ENCODE measurements around the gene ZNF184. TPM values are rescaled to one million over a fixed set of nuclear protein-coding genes. Genes with fewer than 3 reads are reported as not detected.

Gene ZNF184
- total and polyA plus RNA-seq, 8 donors: 6.0 to 21.2 (median 16.1) TPM

DNA sequence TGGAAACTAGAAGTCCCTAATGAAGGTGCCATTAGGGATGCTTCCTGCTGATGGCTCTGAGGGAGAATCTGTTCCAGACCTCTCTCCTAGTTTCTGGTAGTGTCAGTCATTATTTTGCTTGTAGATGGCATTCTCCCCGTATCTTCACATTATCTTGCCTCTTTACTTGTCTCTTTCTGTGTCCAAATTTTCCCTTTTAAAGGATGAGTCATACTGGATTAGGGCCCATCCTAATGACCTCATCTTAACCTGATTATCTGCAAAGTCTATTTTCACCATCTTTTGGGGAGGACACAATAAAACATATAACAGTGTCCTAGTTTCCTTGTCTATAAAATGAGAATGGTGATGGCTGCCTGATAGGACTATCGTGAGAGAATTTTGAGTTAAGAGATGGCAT lies 57.0 kb downstream of the ZNF184 start:
- Histone ChIP-seq H3K27me3 (no peaks in the 10 kb centered on the region), H3K9me3 (peaks cover 0 to 5% of the 10 kb centered on the region in 2 donors), H3K36me3 (no peaks in the 10 kb centered on the region), H3K4me3 (no peak overlapping the region), H3K4me1 (no peaks in the 10 kb centered on the region), H3K27ac (no peak overlapping the region)
- no peak for TF ChIP-seq CTCF (IDR thresholded peaks at IDR 0.05)
- DNase-seq (no peak), ATAC-seq (no peak)
- intact Hi-C loops (cut with DNase I): no loop called here

DNA sequence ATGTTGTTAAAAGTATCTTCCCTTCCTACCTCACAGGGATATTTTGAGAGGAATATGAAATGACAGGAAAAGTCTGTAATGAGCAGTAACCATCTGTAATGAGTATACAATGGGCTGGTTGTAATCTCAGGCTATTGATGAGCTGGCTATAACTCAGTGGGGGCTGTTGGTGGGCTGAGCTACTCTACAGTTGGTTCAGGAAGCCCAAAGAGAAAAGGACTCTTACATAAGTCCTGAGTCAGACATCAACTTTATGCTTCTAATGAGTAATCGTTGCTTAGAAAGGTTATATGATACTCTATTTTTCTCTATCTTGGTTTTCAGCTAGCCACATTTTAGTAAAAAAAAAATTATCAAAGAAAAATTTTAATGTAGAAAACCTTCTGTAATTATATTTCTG lies 57.9 kb downstream of the ZNF184 start:
- Histone ChIP-seq H3K27me3 (no peaks in the 10 kb centered on the region), H3K9me3 (peaks cover 0 to 5% of the 10 kb centered on the region in 2 donors), H3K36me3 (no peaks in the 10 kb centered on the region), H3K4me1 (no peaks in the 10 kb centered on the region), H3K4me3 (no peak overlapping the region), H3K27ac (no peak overlapping the region)
- no peak for DNase-seq
- no peak for ATAC-seq
- intact Hi-C loops (cut with DNase I): no loop called here
- no peak for TF ChIP-seq CTCF (IDR thresholded peaks at IDR 0.05)

DNA sequence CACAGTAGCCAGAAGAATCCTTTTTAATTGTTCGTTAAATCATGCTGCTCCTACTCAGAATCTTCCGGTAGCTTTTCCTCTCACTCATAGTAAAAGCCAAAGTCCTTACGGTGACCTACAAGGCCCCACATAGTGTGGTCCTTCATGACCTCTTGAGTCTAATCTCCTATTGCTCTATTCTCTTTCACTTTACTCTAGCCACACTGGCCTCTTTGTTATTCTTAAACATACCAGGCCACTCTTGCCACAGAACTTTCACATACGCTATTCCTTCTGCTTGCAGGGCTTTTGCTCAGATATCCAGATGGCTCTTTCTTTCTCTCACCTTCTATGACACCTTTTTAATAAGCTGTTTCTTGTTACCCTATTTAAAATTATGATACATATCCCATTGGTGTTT lies 58.6 kb downstream of the ZNF184 start:
- H3K4me3 ChIP-seq: no peak overlapping the region
- no peak overlapping the region for H3K27ac ChIP-seq
- TF ChIP-seq CTCF (IDR thresholded peaks at IDR 0.05): no peak
- no peaks in the 10 kb centered on the region for H3K27me3 ChIP-seq
- peaks cover 0 to 5% of the 10 kb centered on the region in 2 donors for H3K9me3 ChIP-seq
- DNase-seq (no peak), ATAC-seq (no peak)
- intact Hi-C loops (cut with DNase I): no loop called here
- no peaks in the 10 kb centered on the region for H3K36me3 ChIP-seq
- no peaks in the 10 kb centered on the region for H3K4me1 ChIP-seq

DNA sequence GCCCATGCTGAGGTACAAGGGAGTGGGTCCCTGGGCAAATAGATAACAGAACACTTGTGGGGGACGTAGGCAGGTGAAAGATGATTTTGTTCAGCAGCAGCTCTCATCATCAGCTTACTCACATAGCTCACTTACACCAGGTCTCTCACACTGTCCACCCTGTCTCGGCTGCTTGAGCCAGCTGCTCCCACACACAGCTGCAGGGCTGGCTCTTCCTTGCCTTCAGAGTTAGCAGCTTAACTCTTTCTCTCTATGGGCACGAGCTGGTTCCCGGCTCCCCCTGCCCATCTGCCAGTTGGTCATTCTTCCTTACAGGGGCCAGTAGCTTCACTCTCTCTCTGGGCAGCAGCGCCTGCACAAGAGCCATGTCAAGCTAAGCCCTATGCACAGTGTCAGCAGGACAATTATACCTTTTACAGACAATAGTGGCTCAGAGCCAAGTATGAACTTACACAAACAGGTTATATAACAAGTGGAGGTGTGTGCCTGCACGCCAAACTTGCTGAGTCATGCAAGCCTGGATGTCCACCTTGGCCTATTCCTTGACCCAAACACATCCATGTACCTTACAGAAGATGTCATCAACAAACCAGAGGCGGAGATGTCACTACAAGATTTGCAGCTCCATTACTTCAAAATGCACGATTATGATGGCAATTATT lies 65.6 kb downstream of the ZNF184 start:
- Histone ChIP-seq H3K36me3 (no peaks in the 10 kb centered on the region), H3K4me1 (no peaks in the 10 kb centered on the region), H3K27me3 (no peaks in the 10 kb centered on the region), H3K27ac (no peak overlapping the region), H3K4me3 (no peak overlapping the region), H3K9me3 (peaks cover 0 to 14% of the 10 kb centered on the region in 2 donors)
- intact Hi-C loops (cut with DNase I): no loop called here
- TF ChIP-seq CTCF (IDR thresholded peaks at IDR 0.05): no peak
- DNase-seq: no peak
- no peak for ATAC-seq

DNA sequence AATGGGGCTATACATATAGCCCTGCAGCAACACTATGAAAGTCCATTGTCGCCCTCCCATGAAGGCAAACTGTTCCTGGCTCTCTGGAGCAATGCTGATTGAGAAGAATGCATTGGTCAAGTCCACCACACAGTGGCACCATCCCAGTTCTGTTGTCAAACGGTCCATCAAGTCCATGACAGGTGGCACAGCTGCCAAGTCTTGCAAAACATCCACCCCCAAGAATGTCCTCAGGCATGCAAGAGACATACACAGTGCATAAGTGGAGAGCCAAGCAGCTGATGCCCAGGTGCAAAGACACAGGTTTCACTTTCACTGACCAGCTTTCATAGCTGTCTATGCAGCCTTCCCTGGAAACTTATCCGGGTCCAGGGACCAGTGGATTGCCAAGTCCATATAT lies 66.8 kb downstream of the ZNF184 start:
- no peak for TF ChIP-seq CTCF (IDR thresholded peaks at IDR 0.05)
- intact Hi-C loops (cut with DNase I): no loop called here
- Histone ChIP-seq H3K36me3 (peaks cover 0 to 6% of the 10 kb centered on the region in 2 donors), H3K4me1 (no peaks in the 10 kb centered on the region), H3K9me3 (peaks cover 0 to 26% of the 10 kb centered on the region in 2 donors), H3K27me3 (no peaks in the 10 kb centered on the region), H3K27ac (no peak overlapping the region), H3K4me3 (no peak overlapping the region)
- ATAC-seq: no peak
- DNase-seq: no peak

All from left lung (tissue), 10 donors.